Measurements from ENCODE around the gene CARNS1. TPM values are rescaled to one million over a fixed set of nuclear protein-coding genes. Genes with fewer than 3 reads are reported as not detected.
"Not testable (repeated sequence)": the region's sequence is repeated elsewhere in the genome, so short reads cannot be mapped to it uniquely, and the experiment has no call there.

The CARNS1 gene
- total RNA-seq, 1 donor from 2014 or later = 1.5 TPM

DNA sequence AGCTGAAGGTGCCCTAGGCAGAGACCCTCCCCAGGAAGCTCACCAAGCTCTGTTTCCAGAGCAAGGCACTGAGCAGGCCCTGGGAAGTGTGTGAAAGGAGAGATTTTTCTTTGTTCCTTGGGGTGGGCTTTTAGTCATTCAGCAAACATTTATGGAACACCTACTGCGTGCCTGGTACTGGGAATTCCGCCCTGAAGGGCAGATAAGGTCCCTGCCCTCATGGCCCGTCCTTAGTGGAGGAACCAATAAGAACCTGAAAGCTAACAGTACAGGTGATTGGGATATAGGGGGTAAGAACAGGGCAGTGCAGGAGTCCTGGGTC is 49.7 kb downstream of the CARNS1 start:
- no peak for DNase-seq (ENCODE audit: extremely low spot score, unreplicated experiment)
- peak overlapping the region; percentile 88 for H3K4me3 Mint-ChIP-seq
- no peaks in the 10 kb centered on the region for H3K36me3 Mint-ChIP-seq
- H3K9me3 Mint-ChIP-seq = no peaks in the 10 kb centered on the region
- H3K4me1 Mint-ChIP-seq (ENCODE audit: unreplicated experiment) = peaks cover 9% of the 10 kb centered on the region
- TF ChIP-seq, protein P1, sequence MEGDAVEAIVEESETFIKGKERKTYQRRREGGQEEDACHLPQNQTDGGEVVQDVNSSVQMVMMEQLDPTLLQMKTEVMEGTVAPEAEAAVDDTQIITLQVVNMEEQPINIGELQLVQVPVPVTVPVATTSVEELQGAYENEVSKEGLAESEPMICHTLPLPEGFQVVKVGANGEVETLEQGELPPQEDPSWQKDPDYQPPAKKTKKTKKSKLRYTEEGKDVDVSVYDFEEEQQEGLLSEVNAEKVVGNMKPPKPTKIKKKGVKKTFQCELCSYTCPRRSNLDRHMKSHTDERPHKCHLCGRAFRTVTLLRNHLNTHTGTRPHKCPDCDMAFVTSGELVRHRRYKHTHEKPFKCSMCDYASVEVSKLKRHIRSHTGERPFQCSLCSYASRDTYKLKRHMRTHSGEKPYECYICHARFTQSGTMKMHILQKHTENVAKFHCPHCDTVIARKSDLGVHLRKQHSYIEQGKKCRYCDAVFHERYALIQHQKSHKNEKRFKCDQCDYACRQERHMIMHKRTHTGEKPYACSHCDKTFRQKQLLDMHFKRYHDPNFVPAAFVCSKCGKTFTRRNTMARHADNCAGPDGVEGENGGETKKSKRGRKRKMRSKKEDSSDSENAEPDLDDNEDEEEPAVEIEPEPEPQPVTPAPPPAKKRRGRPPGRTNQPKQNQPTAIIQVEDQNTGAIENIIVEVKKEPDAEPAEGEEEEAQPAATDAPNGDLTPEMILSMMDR (conservative IDR thresholded peaks at IDR 0.05) = no peak
- H3K27ac Mint-ChIP-seq = peak overlapping the region; percentile 85
- no peaks in the 10 kb centered on the region for H3K27me3 Mint-ChIP-seq

DNA sequence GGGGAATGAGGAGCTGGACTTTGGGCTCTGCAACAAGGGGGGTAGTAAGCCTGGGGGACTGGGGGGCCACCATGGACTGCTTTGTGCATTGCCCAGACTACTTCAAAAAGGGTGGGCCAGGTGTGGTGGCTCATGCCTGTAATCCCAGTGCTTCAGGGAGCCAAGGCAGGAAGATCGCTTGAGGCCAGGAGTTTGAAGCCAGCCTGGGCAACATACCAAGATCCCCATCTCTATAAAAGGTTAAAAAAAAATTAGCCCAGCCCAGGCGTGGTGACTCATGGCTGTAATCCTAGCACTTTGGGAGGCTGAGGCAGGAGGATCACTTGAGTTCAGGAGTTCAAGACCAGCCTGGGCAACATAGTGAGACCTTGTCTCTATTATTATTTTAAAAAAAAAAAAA is 50.1 kb downstream of the CARNS1 start:
- not testable (repeated sequence) for H3K4me1 Mint-ChIP-seq (ENCODE audit: unreplicated experiment); H3K36me3 Mint-ChIP-seq; H3K9me3 Mint-ChIP-seq; H3K27me3 Mint-ChIP-seq; DNase-seq (ENCODE audit: extremely low spot score, unreplicated experiment)
- Mint-ChIP-seq H3K4me3 (peak overlapping the region; percentile 88), H3K27ac (peak overlapping the region; percentile 85)

DNA sequence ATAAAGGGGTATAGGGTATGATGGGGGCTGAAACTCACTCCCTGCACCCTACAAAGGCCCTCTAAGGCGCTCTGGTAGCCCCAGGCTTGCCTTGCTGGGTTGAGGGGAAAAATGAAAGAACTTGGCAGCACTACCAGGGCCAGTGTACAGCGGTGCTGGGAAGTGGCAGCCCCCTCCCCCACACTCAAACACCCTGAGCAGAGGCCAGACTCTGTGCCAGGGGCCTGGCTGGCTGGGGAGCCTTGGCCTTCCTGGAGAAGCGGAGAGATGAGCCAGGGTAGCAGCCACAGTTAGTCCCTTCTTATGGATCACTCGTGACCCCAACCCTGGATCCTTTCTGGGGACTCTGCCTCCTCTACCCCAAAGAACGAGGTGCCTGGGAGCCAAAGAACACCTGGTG is 50.9 kb downstream of the CARNS1 start:
- Mint-ChIP-seq H3K4me1 (ENCODE audit: unreplicated experiment) (peaks cover 9% of the 10 kb centered on the region), H3K27ac (no peak overlapping the region), H3K9me3 (no peaks in the 10 kb centered on the region), H3K27me3 (no peaks in the 10 kb centered on the region), H3K36me3 (no peaks in the 10 kb centered on the region), H3K4me3 (peak overlapping the region; percentile 55)
- TF ChIP-seq, protein P1 (conservative IDR thresholded peaks at IDR 0.05) = no peak
- DNase-seq (ENCODE audit: extremely low spot score, unreplicated experiment) = no peak

DNA sequence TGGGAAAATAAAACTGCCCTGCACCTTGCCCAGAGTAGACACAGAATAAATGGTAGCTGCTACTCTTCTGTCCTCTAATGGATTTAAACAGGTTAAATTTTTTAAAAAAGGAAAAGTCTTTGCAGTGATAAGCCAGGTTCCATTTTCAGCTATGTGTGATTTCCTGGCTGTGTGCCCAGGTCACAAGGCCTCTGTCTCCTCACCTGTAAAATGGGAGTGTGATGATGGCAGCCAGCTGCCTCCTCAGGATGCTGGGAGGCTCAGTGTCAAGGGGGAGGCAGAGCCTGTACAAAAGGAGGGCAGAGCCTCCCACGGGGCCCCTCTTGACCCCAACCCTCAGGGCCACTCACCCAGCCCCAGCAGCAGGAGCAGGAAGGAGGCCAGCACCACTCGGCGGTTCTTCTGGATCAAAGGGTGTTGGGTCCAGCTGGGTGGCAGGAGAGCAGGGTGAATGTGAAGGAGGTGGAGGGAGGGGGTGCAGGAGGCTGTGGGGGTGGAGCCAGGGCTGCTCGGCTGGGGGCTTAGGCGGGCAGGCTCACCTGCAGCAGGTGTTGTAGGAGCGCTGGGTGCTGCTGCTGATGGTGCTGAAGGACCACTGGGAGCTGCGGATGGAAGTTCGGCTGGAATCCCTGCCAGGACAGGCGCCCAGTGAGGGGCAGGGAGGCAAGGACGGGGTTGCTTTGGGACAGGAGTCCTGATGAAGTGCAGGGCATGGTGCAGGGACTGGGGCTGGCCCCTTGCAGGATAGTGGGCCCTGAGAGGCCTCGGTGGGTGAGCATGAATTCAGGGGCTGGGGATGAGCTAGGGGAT is 51.7 kb downstream of the CARNS1 start:
- no peaks in the 10 kb centered on the region for H3K9me3 Mint-ChIP-seq
- H3K36me3 Mint-ChIP-seq = no peaks in the 10 kb centered on the region
- TF ChIP-seq, protein P1 (conservative IDR thresholded peaks at IDR 0.05) = no peak
- no peak for DNase-seq (ENCODE audit: extremely low spot score, unreplicated experiment)
- H3K27ac Mint-ChIP-seq = peak overlapping the region; percentile 83
- H3K4me1 Mint-ChIP-seq (ENCODE audit: unreplicated experiment) = peaks cover 9% of the 10 kb centered on the region
- H3K27me3 Mint-ChIP-seq = no peaks in the 10 kb centered on the region
- peak overlapping the region; percentile 92 for H3K4me3 Mint-ChIP-seq

DNA sequence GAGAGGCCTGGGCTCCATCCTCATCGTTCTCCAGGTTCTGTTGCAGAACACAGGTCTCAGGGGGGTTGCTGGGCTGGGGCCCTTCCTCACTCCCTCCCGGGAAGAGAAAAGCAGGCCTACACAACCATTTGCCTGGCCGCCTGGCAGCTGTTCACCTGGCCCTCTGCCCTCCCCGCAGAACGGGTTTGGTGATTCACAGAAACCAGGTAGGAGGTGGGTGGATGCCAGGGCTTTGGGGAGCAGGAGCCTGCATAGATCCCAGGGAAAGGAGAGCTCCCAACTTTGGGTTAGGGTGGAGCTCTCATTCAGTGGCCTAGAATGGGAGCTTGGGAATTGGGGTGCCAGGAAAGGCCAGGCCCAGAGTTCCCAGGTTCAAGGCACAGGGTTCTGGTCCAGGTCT is 52.6 kb downstream of the CARNS1 start:
- Mint-ChIP-seq H3K4me3 (peak overlapping the region; percentile 92), H3K27ac (peak overlapping the region; percentile 83), H3K27me3 (no peaks in the 10 kb centered on the region), H3K9me3 (no peaks in the 10 kb centered on the region), H3K36me3 (no peaks in the 10 kb centered on the region), H3K4me1 (ENCODE audit: unreplicated experiment) (peaks cover 9% of the 10 kb centered on the region)
- no peak for DNase-seq (ENCODE audit: extremely low spot score, unreplicated experiment)
- TF ChIP-seq, protein P1 (conservative IDR thresholded peaks at IDR 0.05) = no peak

DNA sequence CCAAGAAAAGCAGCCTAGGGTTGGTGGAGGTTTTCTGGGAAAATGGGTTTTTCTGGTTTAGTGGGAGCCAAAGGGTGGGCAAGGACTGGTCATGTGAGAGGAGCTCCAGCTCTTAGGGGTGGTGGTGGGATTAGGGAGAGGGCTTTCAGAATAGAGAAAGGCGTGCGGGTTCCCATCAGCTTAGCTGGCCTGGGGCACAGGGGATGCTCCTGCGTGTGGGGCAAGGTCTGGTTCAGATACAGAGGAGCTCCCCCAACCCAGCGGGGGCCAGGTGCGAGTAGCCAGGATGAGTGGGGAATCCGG is 52.9 kb downstream of the CARNS1 start:
- peaks cover 9% of the 10 kb centered on the region for H3K4me1 Mint-ChIP-seq (ENCODE audit: unreplicated experiment)
- H3K27ac Mint-ChIP-seq = peak overlapping the region; percentile 83
- H3K9me3 Mint-ChIP-seq = no peaks in the 10 kb centered on the region
- TF ChIP-seq, protein P1 (conservative IDR thresholded peaks at IDR 0.05) = no peak
- H3K36me3 Mint-ChIP-seq = no peaks in the 10 kb centered on the region
- no peak for DNase-seq (ENCODE audit: extremely low spot score, unreplicated experiment)
- peak overlapping the region; percentile 92 for H3K4me3 Mint-ChIP-seq
- H3K27me3 Mint-ChIP-seq = no peaks in the 10 kb centered on the region

All from type B pancreatic cell (in vitro differentiated cells).